GM20000 (cell line): Measurements from ENCODE around the gene ADSL.

Experiments
- DNase-seq: peaks from one replicate; pipeline ENCODE4 v3.0.0; 2012; ENCODE audit warnings: low spot score
- CTCF ChIP-seq: IDR thresholded peaks from 2 replicates; pipeline ENCODE4 v1.5.1; 2012; ENCODE audit warnings: mild to moderate bottlenecking, control low read depth; ENCODE audit errors: extremely low read depth, missing control alignments

The ADSL gene

GRCh38 chr22:40423882-40424640 is 77.8 kb downstream of the ADSL start:
- TF ChIP-seq CTCF = no peak
- no peak for DNase-seq

GRCh38 chr22:40425082-40425481 is 78.8 kb downstream of the ADSL start:
- DNase-seq = no peak
- TF ChIP-seq CTCF = no peak

- no peak for DNase-seq
- TF ChIP-seq CTCF = no peak
These were observed 80.5 kb downstream of the ADSL start for GRCh38 chr22:40426594-40427333.

GRCh38 chr22:40428796-40429195 is 82.5 kb downstream of the ADSL start:
- no peak for TF ChIP-seq CTCF
- DNase-seq = no peak

- no peak for TF ChIP-seq CTCF
- no peak for DNase-seq
These were observed 83.2 kb downstream of the ADSL start for GRCh38 chr22:40429481-40429880.

- no peak for DNase-seq
These were observed 84.7 kb downstream of the ADSL start for GRCh38 chr22:40430991-40431390.

More at GRCh38 chr22:40430991-40431390, 84.7 kb downstream of the ADSL start:
- no peak for TF ChIP-seq CTCF
